Measurements from ENCODE around the gene KCNJ14.

KCNJ14 gene

DNA sequence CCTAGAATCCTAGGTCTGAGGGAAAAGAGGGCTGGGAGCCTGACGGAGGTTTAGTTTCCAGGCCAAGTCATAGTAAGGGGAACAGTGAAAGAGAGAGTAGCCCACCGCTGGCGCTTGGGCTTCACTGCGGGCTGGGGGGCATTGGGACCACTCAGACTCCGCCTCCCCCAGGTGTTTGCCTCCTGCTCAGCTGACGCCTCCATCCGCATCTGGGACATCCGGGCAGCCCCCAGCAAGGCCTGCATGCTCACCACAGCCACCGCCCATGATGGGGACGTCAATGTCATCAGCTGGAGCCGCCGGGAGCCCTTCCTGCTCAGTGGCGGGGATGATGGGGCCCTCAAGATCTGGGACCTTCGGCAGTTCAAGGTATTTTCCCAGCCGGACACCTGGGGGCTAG lies 4.5 kb upstream of the KCNJ14 start:
- peaks cover 58% of the 10 kb centered on the region for H3K36me3 Mint-ChIP-seq (ENCODE audit: insufficient read depth)

DNA sequence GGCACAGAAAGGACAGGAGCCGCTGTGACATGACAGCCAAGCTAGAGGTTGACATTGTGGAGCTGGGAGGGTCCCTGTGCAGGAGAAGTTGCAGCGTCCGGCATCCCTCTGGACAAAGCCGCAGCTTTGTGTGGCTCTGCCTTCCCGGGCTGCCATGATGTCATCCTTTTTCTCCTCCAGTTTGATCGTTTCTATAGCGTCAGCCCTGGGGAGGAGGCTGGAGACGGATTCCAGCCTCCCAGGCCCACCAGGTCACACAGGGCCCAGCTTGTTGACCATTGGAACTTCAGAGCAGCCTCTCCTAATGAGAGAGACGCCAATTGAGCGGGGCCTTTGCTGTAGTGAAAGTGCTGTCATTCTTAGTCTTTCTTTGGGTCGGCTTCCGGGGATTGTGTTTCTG lies 3.8 kb upstream of the KCNJ14 start:
- ATAC-seq (replicated peaks; ENCODE audit: extremely low read depth, poor library complexity, severe bottlenecking) (no peak), DNase-seq (ENCODE audit: low spot score in 2 of 2) (no peak)
- Mint-ChIP-seq H3K4me3 (no peak overlapping the region), H3K36me3 (ENCODE audit: insufficient read depth) (peaks cover 51% of the 10 kb centered on the region), H3K9me3 (no peaks in the 10 kb centered on the region), H3K27me3 (no peaks in the 10 kb centered on the region), H3K27ac (ENCODE audit: low read depth) (peak overlapping the region; percentile 46), H3K4me1 (peaks cover 22% of the 10 kb centered on the region)

More for the DNA sequence above, 4.5 kb upstream of the KCNJ14 start:
- H3K27me3 Mint-ChIP-seq: no peaks in the 10 kb centered on the region
- DNase-seq (ENCODE audit: low spot score in 2 of 2) (no peak), ATAC-seq (replicated peaks; ENCODE audit: extremely low read depth, poor library complexity, severe bottlenecking) (no peak)
- H3K27ac Mint-ChIP-seq (ENCODE audit: low read depth): peak overlapping the region; percentile 46
- H3K4me3 Mint-ChIP-seq: no peak overlapping the region
- no peaks in the 10 kb centered on the region for H3K9me3 Mint-ChIP-seq
- peaks cover 24% of the 10 kb centered on the region for H3K4me1 Mint-ChIP-seq

DNA sequence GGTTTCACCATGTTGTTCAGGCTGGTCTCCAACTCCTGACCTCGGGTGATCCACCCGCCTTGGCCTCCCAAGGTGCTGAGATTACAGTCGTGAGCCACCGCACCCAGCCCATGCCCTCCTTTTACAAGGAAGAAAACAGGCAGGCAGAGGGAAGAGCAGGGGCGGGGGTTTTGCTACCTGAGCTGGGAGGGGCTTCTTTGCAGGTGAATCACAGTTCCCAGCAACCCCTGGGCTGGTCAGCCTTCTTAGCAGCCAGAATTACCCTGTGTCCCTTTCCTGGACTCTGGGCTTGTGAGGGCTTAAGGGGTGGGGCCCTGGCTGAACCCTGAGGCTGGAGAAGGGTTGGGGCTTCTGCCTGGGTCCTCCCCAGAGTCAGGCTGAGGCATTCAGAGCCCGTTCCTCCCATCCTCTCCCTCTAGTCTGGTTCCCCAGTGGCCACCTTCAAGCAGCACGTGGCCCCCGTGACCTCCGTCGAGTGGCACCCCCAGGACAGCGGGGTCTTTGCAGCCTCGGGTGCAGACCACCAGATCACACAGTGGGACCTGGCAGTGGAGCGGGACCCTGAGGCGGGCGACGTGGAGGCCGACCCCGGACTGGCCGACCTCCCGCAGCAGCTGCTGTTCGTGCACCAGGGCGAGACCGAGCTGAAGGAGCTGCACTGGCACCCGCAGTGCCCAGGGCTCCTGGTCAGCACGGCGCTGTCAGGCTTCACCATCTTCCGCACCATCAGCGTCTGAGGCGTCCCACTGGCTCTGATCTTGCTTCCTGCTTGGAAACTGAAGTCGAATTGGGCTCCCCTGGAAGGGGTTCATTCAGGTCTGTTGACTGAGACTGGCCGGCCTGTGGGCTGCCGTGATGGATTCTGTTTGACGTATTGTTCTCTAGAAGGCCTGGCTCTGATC lies 2.8 kb upstream of the KCNJ14 start:
- Mint-ChIP-seq H3K27ac (ENCODE audit: low read depth) (no peak overlapping the region), H3K4me3 (no peak overlapping the region), H3K9me3 (no peaks in the 10 kb centered on the region), H3K4me1 (peaks cover 22% of the 10 kb centered on the region), H3K36me3 (ENCODE audit: insufficient read depth) (peaks cover 48% of the 10 kb centered on the region), H3K27me3 (no peaks in the 10 kb centered on the region)
- DNase-seq (ENCODE audit: low spot score in 2 of 2) (no peak), ATAC-seq (replicated peaks; ENCODE audit: extremely low read depth, poor library complexity, severe bottlenecking) (no peak)

DNA sequence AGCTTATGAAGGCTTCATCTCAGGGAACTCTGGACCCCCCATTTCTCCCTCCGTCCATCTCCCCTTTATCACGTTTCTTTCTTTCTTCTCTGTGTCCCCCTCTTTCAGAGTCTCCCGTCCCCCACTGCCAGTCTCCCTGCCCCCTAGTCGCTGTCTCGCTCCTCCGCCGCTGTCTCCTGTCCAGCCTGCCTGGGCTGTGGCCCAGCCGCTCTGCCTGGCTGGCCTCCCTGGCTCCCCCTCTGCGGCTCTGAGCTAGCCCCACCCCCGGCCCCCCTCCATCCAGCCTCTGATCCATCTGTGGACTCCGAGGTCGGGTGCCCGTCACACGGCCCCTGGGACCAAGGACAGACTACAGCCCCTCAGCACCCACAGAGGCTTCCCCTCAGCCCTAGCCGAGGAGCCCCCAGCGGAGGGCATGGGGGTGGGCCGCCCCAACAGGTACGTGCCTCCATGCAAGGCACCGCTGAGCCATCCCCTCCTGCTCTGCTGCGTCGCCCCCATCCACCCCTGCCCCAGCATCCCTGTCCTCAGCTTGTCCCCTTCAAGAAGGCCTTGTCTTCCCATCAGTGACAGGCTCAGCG lies 1.1 kb upstream of the KCNJ14 start:
- Mint-ChIP-seq H3K27ac (ENCODE audit: low read depth) (peak overlapping the region; percentile 71), H3K27me3 (no peaks in the 10 kb centered on the region), H3K4me3 (no peak overlapping the region), H3K4me1 (peaks cover 10% of the 10 kb centered on the region), H3K9me3 (no peaks in the 10 kb centered on the region), H3K36me3 (ENCODE audit: insufficient read depth) (peaks cover 39% of the 10 kb centered on the region)
- ATAC-seq (replicated peaks; ENCODE audit: extremely low read depth, poor library complexity, severe bottlenecking) (no peak), DNase-seq (ENCODE audit: low spot score in 2 of 2) (no peak)

DNA sequence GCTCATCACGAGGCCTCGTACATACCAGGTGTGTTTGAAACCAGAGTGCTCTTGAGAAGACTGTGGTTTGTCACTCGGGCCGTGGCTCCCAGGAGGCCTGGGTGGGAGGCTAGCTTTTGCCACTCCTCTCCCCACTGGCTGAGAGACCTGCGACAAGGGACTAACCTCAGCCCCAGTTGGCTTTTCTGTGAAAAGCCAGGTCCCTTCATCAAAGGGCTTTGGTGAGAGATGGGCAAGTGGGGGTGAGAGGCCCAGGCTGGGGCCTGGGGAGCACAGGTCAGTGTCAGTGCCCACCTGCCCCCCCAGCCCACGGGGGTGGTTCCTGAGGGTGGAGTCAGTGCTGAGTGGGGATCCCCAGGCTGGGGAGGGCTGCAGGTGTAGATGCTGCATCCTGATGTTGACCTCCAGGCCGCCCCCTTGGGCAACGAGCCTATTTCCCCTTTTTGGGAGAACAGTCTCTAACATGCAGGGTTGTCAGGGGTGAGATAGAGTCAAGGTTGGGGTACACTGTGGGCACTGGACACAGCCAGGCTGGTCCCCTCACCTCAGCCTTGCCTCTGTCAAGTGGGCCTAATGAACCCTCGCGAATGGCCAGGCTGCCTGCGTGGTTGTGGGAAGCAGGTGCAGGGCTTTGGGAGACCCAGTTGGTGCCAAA lies 661 bp downstream of the KCNJ14 start:
- no peak for ATAC-seq (replicated peaks; ENCODE audit: extremely low read depth, poor library complexity, severe bottlenecking)
- Mint-ChIP-seq H3K36me3 (ENCODE audit: insufficient read depth) (peaks cover 28% of the 10 kb centered on the region), H3K27ac (ENCODE audit: low read depth) (no peak overlapping the region), H3K27me3 (no peaks in the 10 kb centered on the region), H3K4me1 (peaks cover 9% of the 10 kb centered on the region), H3K9me3 (no peaks in the 10 kb centered on the region), H3K4me3 (no peak overlapping the region)
- no peak for DNase-seq (ENCODE audit: low spot score in 2 of 2)

DNA sequence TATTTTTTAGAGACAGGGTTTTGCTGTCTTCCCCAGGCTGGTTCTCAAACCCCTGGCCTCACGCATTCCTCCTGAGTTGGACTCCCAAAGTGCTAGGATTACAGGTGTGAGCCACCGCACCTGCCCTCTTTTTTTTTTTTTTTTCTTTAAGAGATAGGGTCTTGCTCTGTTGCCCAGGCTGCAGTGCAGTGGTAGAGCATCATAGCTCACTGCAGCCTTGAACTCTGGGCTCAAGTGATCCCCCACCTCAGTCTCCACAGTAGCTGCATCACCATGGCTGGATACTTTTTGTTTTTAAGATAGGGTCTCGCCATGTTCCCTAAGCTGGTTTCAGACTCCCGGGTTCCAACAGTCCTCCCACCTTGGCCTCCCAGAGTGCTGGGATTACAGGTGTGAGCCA lies 1.5 kb downstream of the KCNJ14 start:
- H3K27me3 Mint-ChIP-seq: no peaks in the 10 kb centered on the region
- H3K4me1 Mint-ChIP-seq: peaks cover 9% of the 10 kb centered on the region
- H3K9me3 Mint-ChIP-seq: no peaks in the 10 kb centered on the region
- ATAC-seq (replicated peaks; ENCODE audit: extremely low read depth, poor library complexity, severe bottlenecking): no peak
- H3K4me3 Mint-ChIP-seq: no peak overlapping the region
- peaks cover 23% of the 10 kb centered on the region for H3K36me3 Mint-ChIP-seq (ENCODE audit: insufficient read depth)
- no peak for DNase-seq (ENCODE audit: low spot score in 2 of 2)
- no peak overlapping the region for H3K27ac Mint-ChIP-seq (ENCODE audit: low read depth)

DNA sequence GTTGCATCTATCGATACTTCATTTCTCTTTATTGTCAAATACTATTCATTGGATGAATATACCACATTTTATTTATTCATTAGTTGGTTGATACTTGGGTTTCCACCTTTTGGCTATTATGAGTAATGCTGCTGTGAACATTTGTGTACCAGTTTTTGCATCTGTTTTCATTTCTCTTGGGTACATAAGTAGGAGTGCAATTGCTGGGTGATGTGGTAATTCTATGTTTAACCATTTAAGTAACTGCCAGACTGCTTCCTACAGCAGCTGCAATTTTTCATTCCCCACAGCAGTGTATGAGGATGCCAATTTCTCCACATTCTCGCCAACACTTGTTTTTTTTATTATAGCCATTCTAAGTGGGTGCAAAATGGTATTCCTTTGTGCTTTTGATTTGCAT lies 2.6 kb downstream of the KCNJ14 start:
- Mint-ChIP-seq H3K4me1 (peaks cover 9% of the 10 kb centered on the region), H3K27me3 (no peaks in the 10 kb centered on the region)
- no peak for ATAC-seq (replicated peaks; ENCODE audit: extremely low read depth, poor library complexity, severe bottlenecking)

DNA sequence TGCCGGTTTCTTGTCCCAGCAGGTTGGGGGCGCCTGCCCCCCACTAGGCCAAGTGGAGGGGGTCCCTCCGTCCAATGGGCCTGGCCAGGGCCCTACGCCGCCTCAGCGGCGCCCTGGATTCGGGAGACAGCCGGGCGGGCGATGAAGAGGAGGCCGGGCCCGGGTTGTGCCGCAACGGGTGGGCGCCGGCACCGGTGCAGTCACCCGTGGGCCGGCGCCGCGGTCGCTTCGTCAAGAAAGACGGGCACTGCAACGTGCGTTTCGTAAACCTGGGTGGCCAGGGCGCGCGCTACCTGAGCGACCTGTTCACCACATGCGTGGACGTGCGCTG lies 6.2 kb downstream of the KCNJ14 start:
- ATAC-seq (replicated peaks; ENCODE audit: extremely low read depth, poor library complexity, severe bottlenecking) (no peak), DNase-seq (ENCODE audit: low spot score in 2 of 2) (no peak)
- no peak overlapping the region for H3K4me3 Mint-ChIP-seq
- peaks cover 14% of the 10 kb centered on the region for H3K36me3 Mint-ChIP-seq (ENCODE audit: insufficient read depth)
- no peaks in the 10 kb centered on the region for H3K9me3 Mint-ChIP-seq
- H3K4me1 Mint-ChIP-seq: no peaks in the 10 kb centered on the region
- no peak overlapping the region for H3K27ac Mint-ChIP-seq (ENCODE audit: low read depth)
- H3K27me3 Mint-ChIP-seq: no peaks in the 10 kb centered on the region

More for the DNA sequence above, 2.6 kb downstream of the KCNJ14 start:
- DNase-seq (ENCODE audit: low spot score in 2 of 2): no peak
- no peak overlapping the region for H3K4me3 Mint-ChIP-seq
- no peak overlapping the region for H3K27ac Mint-ChIP-seq (ENCODE audit: low read depth)
- H3K36me3 Mint-ChIP-seq (ENCODE audit: insufficient read depth): peaks cover 18% of the 10 kb centered on the region
- H3K9me3 Mint-ChIP-seq: no peaks in the 10 kb centered on the region

DNA sequence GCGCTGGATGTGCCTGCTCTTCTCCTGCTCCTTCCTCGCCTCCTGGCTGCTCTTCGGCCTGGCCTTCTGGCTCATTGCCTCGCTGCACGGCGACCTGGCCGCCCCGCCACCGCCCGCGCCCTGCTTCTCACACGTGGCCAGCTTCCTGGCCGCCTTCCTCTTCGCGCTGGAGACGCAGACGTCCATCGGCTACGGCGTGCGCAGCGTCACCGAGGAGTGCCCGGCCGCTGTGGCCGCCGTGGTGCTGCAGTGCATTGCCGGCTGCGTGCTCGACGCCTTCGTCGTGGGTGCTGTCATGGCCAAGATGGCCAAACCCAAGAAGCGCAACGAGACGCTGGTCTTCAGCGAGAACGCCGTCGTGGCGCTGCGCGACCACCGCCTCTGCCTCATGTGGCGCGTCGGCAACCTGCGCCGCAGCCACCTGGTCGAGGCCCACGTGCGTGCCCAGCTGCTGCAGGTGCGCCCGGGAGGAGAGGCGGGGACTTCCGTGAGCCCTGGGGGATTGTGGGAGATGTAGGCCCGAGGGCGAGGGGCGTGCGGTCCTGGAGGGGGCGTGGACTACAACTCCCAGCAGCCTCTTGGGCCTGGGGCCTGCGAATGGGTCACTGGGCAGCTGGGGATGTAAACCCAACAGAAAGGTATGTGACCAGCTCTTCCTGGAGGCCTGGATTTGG lies 6.7 kb downstream of the KCNJ14 start:
- H3K9me3 Mint-ChIP-seq: no peaks in the 10 kb centered on the region
- H3K4me3 Mint-ChIP-seq: no peak overlapping the region
- ATAC-seq (replicated peaks; ENCODE audit: extremely low read depth, poor library complexity, severe bottlenecking): no peak
- no peak overlapping the region for H3K27ac Mint-ChIP-seq (ENCODE audit: low read depth)
- no peaks in the 10 kb centered on the region for H3K4me1 Mint-ChIP-seq
- peaks cover 12% of the 10 kb centered on the region for H3K36me3 Mint-ChIP-seq (ENCODE audit: insufficient read depth)
- no peaks in the 10 kb centered on the region for H3K27me3 Mint-ChIP-seq
- no peak for DNase-seq (ENCODE audit: low spot score in 2 of 2)

DNA sequence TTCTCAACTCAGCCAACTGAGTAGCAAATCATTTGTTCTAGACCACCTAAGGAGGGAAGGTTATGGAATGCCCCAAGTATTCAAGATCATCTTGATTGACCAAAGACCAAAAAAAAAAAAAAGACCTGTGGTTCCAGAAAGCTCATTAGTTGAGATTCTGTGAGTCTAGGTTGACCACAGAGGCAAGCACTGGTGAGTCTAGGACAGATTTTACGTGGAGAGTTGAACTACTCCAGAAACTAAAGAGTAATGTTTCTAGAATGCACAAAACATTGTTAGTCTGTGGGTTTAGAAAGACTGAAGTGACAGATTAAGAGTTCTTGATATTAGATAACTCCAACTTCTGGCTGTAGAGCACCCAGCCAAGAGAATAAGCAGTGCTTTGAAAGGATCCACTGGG lies 9.8 kb downstream of the KCNJ14 start:
- DNase-seq (ENCODE audit: low spot score in 2 of 2) (no peak), ATAC-seq (replicated peaks; ENCODE audit: extremely low read depth, poor library complexity, severe bottlenecking) (no peak)
- H3K36me3 Mint-ChIP-seq (ENCODE audit: insufficient read depth): peaks cover 19% of the 10 kb centered on the region
- H3K4me3 Mint-ChIP-seq: no peak overlapping the region
- H3K27me3 Mint-ChIP-seq: no peaks in the 10 kb centered on the region
- no peak overlapping the region for H3K27ac Mint-ChIP-seq (ENCODE audit: low read depth)
- H3K9me3 Mint-ChIP-seq: no peaks in the 10 kb centered on the region
- peaks cover 3% of the 10 kb centered on the region for H3K4me1 Mint-ChIP-seq

DNA sequence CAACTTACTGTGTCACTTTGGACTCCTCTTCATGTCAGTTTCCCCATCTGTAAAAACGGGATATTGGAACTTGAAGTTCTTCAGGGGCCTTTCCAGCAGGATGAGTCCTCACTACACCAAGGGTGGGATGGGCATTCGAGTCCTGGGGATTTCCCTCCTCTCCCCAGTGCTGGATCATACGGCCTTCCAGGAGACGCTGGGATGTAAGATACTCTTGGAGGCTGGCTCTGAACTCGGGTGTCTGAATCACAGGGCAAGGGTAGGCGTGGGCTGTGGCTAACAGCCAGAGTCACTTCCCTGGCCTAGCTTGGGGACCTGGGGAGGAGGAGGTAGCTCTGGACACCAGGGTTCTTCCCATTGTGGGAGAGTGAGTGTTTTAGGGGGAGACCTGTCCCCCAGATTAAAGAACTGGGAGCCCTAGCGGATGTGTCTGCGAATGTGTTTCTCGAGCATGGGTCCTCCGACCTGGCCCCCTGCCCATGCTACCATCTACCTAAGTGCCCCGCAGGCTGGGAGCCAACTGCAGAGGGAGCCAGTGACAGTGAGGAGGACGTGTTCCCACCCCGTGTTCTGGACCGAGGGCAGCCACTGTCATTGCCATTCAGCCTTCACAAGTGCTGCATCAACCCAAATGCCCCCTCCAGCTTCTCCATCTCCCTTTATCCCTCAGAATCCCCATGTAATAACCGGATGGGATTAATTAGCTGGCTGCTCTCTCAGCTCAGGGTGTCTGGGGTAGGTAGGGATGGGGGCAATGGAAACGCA lies 11.4 kb downstream of the KCNJ14 start:
- H3K36me3 Mint-ChIP-seq (ENCODE audit: insufficient read depth): peaks cover 18% of the 10 kb centered on the region
- H3K27ac Mint-ChIP-seq (ENCODE audit: low read depth): no peak overlapping the region
- DNase-seq (ENCODE audit: low spot score in 2 of 2) (no peak), ATAC-seq (replicated peaks; ENCODE audit: extremely low read depth, poor library complexity, severe bottlenecking) (no peak)
- H3K4me3 Mint-ChIP-seq: no peak overlapping the region
- H3K27me3 Mint-ChIP-seq: no peaks in the 10 kb centered on the region
- peaks cover 5% of the 10 kb centered on the region for H3K4me1 Mint-ChIP-seq
- no peaks in the 10 kb centered on the region for H3K9me3 Mint-ChIP-seq

DNA sequence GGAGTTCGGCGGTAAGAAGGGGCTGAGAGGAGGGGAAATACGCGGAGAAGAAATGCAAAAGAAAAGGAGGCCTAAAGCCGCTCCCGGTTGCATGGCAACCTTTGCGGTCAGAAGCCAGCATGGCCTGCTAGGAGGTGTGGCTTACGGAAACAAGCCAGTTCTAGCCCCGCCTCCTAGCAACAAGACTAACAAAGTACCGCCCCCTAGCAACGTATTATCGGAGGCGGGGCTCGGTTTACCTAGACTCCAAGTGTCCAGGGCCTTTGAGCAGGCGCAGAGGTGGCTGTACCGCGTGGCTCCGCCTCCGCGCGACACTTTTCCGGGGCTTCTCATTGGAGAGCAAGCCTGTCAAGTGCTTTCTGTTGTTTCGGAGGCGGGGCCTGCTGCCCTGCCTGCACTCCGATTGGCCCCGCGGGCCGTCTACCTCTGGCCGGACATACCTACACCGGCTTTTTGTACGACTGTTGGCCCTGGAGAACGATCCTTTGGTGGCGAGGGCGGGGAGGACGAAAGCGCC lies 13.5 kb downstream of the KCNJ14 start:
- Mint-ChIP-seq H3K9me3 (no peaks in the 10 kb centered on the region), H3K4me1 (peaks cover 10% of the 10 kb centered on the region), H3K36me3 (ENCODE audit: insufficient read depth) (peaks cover 19% of the 10 kb centered on the region), H3K27me3 (no peaks in the 10 kb centered on the region), H3K27ac (ENCODE audit: low read depth) (peak overlapping the region; percentile 79), H3K4me3 (peak overlapping the region; percentile 89)
- DNase-seq (ENCODE audit: low spot score in 2 of 2) (peak; percentile 97 to 100), ATAC-seq (replicated peaks; ENCODE audit: extremely low read depth, poor library complexity, severe bottlenecking) (peak; percentile 94)

All from central memory CD8-positive, alpha-beta T cell (primary cell).